Epithelial cell of proximal tubule (primary cell): Measurements from ENCODE around the gene MAGI1. TPM values are rescaled to one million over a fixed set of nuclear protein-coding genes. Genes with fewer than 3 reads are reported as not detected.

Experiments
- DNase-seq: peaks from one replicate; pipeline ENCODE4 v3.0.0-alpha.2; 2011; ENCODE audit warnings: low read depth
- H3K4me3 ChIP-seq: 2 replicates; pipeline ENCODE4 v1.5.1; 2011; ENCODE audit warnings: low read depth, mild to moderate bottlenecking, low read length
- CTCF ChIP-seq: conservative IDR thresholded peaks from 2 replicates; pipeline ENCODE4 v1.5.1; 2012; ENCODE audit warnings: low read depth, mild to moderate bottlenecking, low read length
- total RNA-seq: library from RNA; depleted of rRNA; stranded (reverse); fragments of >200 nt; gene quantifications from 2 replicates; pipeline ENCODE4 v1.2.3, GENCODE V29; 2015

The MAGI1 gene
- total RNA-seq, 1 donor from 2014 or later = 9.6 TPM

DNA sequence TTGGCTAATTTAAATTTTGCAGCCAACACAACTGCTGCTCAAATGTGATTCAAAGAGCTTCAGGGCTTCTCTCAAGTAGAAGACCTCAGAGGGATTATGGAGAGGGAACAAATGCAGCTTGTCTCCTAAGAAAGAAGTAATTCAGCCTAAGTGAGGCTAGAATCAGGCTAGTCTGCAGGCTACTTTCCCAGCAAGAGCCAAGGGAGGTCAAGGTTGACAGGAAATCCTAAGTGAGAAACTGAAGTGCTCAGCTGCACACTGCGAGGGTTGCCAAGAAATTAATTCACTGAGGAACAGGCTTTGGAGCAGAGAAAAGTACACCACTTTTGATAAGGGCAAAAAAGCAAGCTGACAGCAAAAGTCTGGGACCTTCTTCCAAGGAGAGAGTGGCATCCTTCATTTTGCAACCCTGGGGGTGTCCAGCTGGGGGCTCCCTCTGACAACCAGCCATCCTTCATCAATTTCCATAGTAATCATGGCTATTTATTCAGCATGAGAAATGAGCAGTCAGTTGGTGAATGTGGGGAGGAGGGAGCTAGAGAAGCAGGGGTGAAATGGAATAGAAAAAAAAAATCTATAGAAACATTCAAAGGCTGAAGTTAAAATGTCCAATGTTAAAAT is 704.6 kb downstream of the MAGI1 start:
- DNase-seq = no peak
- peak; percentile 64 for TF ChIP-seq CTCF
- no peak overlapping the region for H3K4me3 ChIP-seq

GRCh38 chr3:65331730-65332129 is 707.0 kb downstream of the MAGI1 start:
- no peak for TF ChIP-seq CTCF
- no peak overlapping the region for H3K4me3 ChIP-seq
- no peak for DNase-seq

DNA sequence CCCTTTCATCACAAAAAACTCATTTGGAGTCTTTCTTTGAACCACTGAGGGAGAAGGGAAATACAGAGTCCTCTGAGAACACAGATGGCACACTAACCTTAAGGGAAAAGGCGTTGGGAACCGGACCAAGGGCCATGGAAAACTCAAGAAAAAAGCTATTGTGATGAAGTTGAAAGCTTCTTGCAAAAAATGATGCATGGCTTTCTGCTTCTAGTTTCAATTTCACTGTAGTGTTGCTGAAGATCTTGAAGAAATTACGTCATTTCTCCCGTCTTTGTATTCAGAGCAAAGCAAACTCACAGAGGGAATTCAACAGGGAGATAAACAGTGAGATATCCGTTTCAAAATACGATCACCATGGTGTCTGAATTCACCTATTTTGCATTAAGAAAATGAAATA is 708.6 kb downstream of the MAGI1 start:
- no peak for DNase-seq
- no peak overlapping the region for H3K4me3 ChIP-seq
- no peak for TF ChIP-seq CTCF

- no peak for TF ChIP-seq CTCF
- no peak for DNase-seq
- H3K4me3 ChIP-seq = no peak overlapping the region
Measured at GRCh38 chr3:65328148-65328547, 710.6 kb downstream of the MAGI1 start.

- DNase-seq = no peak
Measured at GRCh38 chr3:65326574-65326973, 712.1 kb downstream of the MAGI1 start.

DNA sequence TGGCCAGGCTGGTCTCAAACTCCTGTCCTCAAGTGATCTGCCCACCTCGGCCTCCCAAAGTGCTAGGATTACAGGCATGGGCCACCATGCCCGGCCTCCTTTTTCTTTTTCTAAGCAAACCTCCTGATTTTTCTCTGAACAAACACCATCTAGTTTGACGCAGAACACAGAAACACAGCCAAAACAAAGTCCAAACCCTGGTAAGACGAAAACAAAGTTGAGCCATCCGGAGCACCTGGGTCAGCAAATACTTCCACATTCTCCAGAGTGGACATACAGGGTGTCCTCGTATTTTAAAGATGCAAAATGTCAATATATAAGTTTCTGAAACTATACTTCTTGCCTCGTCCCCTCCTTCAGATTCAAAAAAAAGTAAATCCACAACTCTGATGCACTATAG is 715.8 kb downstream of the MAGI1 start:
- DNase-seq = no peak
- no peak overlapping the region for H3K4me3 ChIP-seq
- TF ChIP-seq CTCF = no peak

More at GRCh38 chr3:65326574-65326973, 712.1 kb downstream of the MAGI1 start:
- no peak for TF ChIP-seq CTCF
- no peak overlapping the region for H3K4me3 ChIP-seq

DNA sequence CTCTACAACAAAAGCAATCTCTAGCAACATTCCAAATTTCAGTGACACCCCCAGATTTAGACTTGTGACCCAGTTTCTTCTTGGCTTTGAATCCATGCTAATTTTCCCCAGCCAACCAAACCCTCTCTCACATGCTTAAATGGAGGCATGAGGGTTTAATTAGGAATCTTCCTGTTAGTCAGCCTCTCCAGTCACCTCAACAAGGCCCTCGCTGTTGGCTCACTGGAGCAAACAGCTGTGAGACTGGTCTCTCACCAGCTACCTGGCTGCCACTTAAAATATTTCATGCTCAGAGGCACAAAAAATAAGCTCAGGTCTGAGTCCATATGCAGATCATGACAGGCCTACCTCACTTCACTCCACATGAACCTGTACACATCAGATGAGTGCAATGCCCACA is 720.5 kb downstream of the MAGI1 start:
- no peak for DNase-seq
- no peak for TF ChIP-seq CTCF
- no peak overlapping the region for H3K4me3 ChIP-seq
